IMR-90 (cell line): ENCODE data around the gene NDUFA9.

Source experiments
- CEBPB ChIP-seq: IDR thresholded peaks from 2 replicates; pipeline ENCODE4 v1.6.1; 2012; ENCODE audit warnings: low read depth, low read length, improper control_type of control experiment
- CTCF ChIP-seq: conservative IDR thresholded peaks from 2 replicates; pipeline ENCODE4 v1.5.1; 2012; ENCODE audit warnings: mild to moderate bottlenecking, low read depth, low read length, improper control_type of control experiment
- ELK1 ChIP-seq: fragments of 150-350 bp; IDR thresholded peaks from 2 replicates; pipeline ENCODE4 v1.6.1; 2016; ENCODE audit warnings: low read depth, mild to moderate bottlenecking, low read length, moderate library complexity, borderline replicate concordance
- MAFK ChIP-seq: IDR thresholded peaks from 2 replicates; pipeline ENCODE4 v1.6.1; 2012; ENCODE audit warnings: low read depth, low read length, improper control_type of control experiment
- MAZ ChIP-seq: IDR thresholded peaks from 2 replicates; pipeline ENCODE4 v1.6.1; 2012; ENCODE audit warnings: low read depth, mild to moderate bottlenecking, low read length, improper control_type of control experiment, moderate library complexity, borderline replicate concordance
- MXI1 ChIP-seq: IDR thresholded peaks from 2 replicates; pipeline ENCODE4 v1.6.1; 2012; ENCODE audit warnings: low read depth, mild to moderate bottlenecking, low read length, moderate library complexity, borderline replicate concordance
- NFE2L2 ChIP-seq: fragments of 150-350 bp; IDR thresholded peaks from 2 replicates; pipeline ENCODE4 v1.6.1; 2016; ENCODE audit warnings: low read depth, mild to moderate bottlenecking, low read length
- POLR2A ChIP-seq: IDR thresholded peaks from 2 replicates; pipeline ENCODE4 v1.6.1; 2012; ENCODE audit warnings: mild to moderate bottlenecking, low read depth, low read length
- RAD21 ChIP-seq: IDR thresholded peaks from 2 replicates; pipeline ENCODE4 v1.6.1; 2012; ENCODE audit warnings: low read length, improper control_type of control experiment
- SMC3 ChIP-seq: fragments of 150-350 bp; IDR thresholded peaks from 2 replicates; pipeline ENCODE4 v1.6.1; 2016; ENCODE audit warnings: low read depth, mild to moderate bottlenecking, antibody characterized with exemption, low read length, moderate library complexity
- TF ChIP-seq, protein P1 (sequence below): fragments of 150-350 bp; IDR thresholded peaks from 2 replicates; pipeline ENCODE4 v1.6.1; 2017; ENCODE audit warnings: mild to moderate bottlenecking, antibody characterized with exemption, low read length, low read depth

GRCh38 chr12:4663971-4664505 is 15.1 kb downstream of the NDUFA9 start:
- TF ChIP-seq POLR2A (no peak), NFE2L2 (no peak), CTCF (no peak), MAFK (no peak), MXI1 (no peak), SMC3 (no peak), MAZ (no peak), RAD21 (no peak), ELK1 (no peak), CEBPB (peak; percentile 53; the same call in 1 of the 2 replicates)
- TF ChIP-seq, protein P1, sequence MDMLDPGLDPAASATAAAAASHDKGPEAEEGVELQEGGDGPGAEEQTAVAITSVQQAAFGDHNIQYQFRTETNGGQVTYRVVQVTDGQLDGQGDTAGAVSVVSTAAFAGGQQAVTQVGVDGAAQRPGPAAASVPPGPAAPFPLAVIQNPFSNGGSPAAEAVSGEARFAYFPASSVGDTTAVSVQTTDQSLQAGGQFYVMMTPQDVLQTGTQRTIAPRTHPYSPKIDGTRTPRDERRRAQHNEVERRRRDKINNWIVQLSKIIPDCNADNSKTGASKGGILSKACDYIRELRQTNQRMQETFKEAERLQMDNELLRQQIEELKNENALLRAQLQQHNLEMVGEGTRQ, result no peak
